Right lobe of liver (tissue), 6 donors: Measurements from ENCODE around the gene NCR2. TPM values are rescaled to one million over a fixed set of nuclear protein-coding genes. Genes with fewer than 3 reads are reported as not detected.

Source experiments
- ATAC-seq, 4 donors: fragments of 200-7000 bp; cut with Tn5 transposase; one replicate each; pipeline ENCODE4 v1.9.1; 2020; ENCODE audit warnings: mild to moderate bottlenecking in 4 of 4, moderate library complexity in 4 of 4
- DNase-seq, 3 donors: peaks; one replicate each; pipeline ENCODE4 v3.0.0-alpha.2; 2020
- H3K27ac ChIP-seq, 3 donors: fragments of 200-600 bp; one replicate each; pipeline ENCODE4 v1.8.0; 2022
- H3K27me3 ChIP-seq, 2 donors: fragments of 200-600 bp; one replicate each; pipeline ENCODE4 v1.8.0; 2022
- H3K36me3 ChIP-seq, 4 donors: fragments of 200-600 bp; sonication (generic) in 1 of 4; one replicate each; pipeline versions ENCODE4 v1.5.1 to v1.8.0; 2017 to 2022; ENCODE audit warnings: control low read depth in 1 of 4
- H3K4me1 ChIP-seq, 4 donors: fragments of 200-600 bp; sonication (generic) in 1 of 4; one replicate each; pipeline versions ENCODE4 v1.5.1 to v1.8.0; 2017 to 2022; ENCODE audit warnings: control low read depth in 1 of 4
- H3K4me3 ChIP-seq, 3 donors: fragments of 200-600 bp; one replicate each; pipeline ENCODE4 v1.8.0; 2022
- H3K9me3 ChIP-seq, 4 donors: fragments of 200-600 bp; sonication (generic) in 1 of 4; one replicate each; pipeline versions ENCODE4 v1.5.1 to v1.8.0; 2017 to 2022; ENCODE audit warnings: control low read depth in 1 of 4
- CTCF ChIP-seq, 4 donors: fragments of 200-600 bp in 3 of 4; fragments of 450-650 bp in 1 of 4; IDR thresholded peaks; one replicate each; pipeline versions ENCODE4 v1.5.1 to v1.8.0; 2016 to 2022; ENCODE audit warnings: antibody characterized with exemption in 4 of 4, mild to moderate bottlenecking in 2 of 4
- POLR2A ChIP-seq: fragments of 450-650 bp; IDR thresholded peaks from one replicate; pipeline ENCODE4 v1.6.1; 2017; ENCODE audit warnings: antibody characterized with exemption, mild to moderate bottlenecking
- WGBS: methylation state at CpG from one replicate; pipeline ENCODE4 v1.1.6; 2018; ENCODE audit warnings: low coverage, low lambda C conversion rate; ENCODE audit not compliant: insufficient coverage; ENCODE audit errors: missing lambda C conversion rate; 5-methylcytosine and 5-hydroxymethylcytosine counted together
- intact Hi-C, 2 donors: fragments of 100-400 bp; cut with DNase I; formaldehyde crosslinking; loops; one replicate each; pipeline versions ENCODE4 v1.11.2 to v1.14.1; 2022
- total RNA-seq, 6 experiments: library from RNA; depleted of rRNA in 2 of 6; stranded (reverse); fragments of >200 nt in 2 of 6; fragmentation: NEBNext Ultra II Directional in 3 of 6; extraction: Animal tissue kit (Norgen Biotek cat#: 25700) in 3 of 6; gene quantifications; one replicate each; pipeline versions ENCODE4 v1.1.0 to v1.2.4, GENCODE V29; 2016 to 2023
- donor health status: DM: no; HTN: yes; CAD: no.
- donor health status: DM: no; HTN: no; CAD: no.
- donor health status: DM: no; HTN: no; CAD: no.
- donor health status: DM: no; HTN: yes; CAD: no.
- donor health status: DM: no; HTN: yes; CAD: no.

Gene NCR2
- total RNA-seq, 6 experiments from 2014 or later, result not detected

GRCh38 chr6:41344876-41345275, 9.5 kb downstream of the NCR2 start:
- intact Hi-C loops, result no loop called here
- Histone ChIP-seq H3K9me3 (no peaks in the 10 kb centered on the region), H3K4me3 (no peak overlapping the region), H3K36me3 (no peaks in the 10 kb centered on the region), H3K27me3 (no peaks in the 10 kb centered on the region), H3K4me1 (no peaks in the 10 kb centered on the region), H3K27ac (no peak overlapping the region)
- DNase-seq, result no peak
- 7% methylated on average over 2 of the region's 3 CpGs for WGBS
- peak in 2 of 4 donors; percentile 25 to 30 for ATAC-seq
- TF ChIP-seq CTCF (IDR thresholded peaks at IDR 0.05) (no peak), POLR2A (no peak)

GRCh38 chr6:41345901-41346300, 10.5 kb downstream of the NCR2 start:
- intact Hi-C loops, result no loop called here
- H3K4me3 ChIP-seq, result no peak overlapping the region
- WGBS, result 76% methylated on average over 5 of the region's 8 CpGs
- H3K27me3 ChIP-seq, result no peaks in the 10 kb centered on the region
- no peak for DNase-seq
- no peaks in the 10 kb centered on the region for H3K9me3 ChIP-seq
- no peak for ATAC-seq
- no peak overlapping the region for H3K27ac ChIP-seq
- no peaks in the 10 kb centered on the region for H3K36me3 ChIP-seq
- TF ChIP-seq CTCF (IDR thresholded peaks at IDR 0.05), result no peak
- no peak for TF ChIP-seq POLR2A
- H3K4me1 ChIP-seq, result no peaks in the 10 kb centered on the region

GRCh38 chr6:41346441-41346840, 11.0 kb downstream of the NCR2 start:
- Histone ChIP-seq H3K4me1 (no peaks in the 10 kb centered on the region), H3K4me3 (no peak overlapping the region), H3K27me3 (no peaks in the 10 kb centered on the region), H3K27ac (no peak overlapping the region), H3K9me3 (no peaks in the 10 kb centered on the region), H3K36me3 (no peaks in the 10 kb centered on the region)
- DNase-seq (no peak), ATAC-seq (no peak)
- intact Hi-C loops, result no loop called here
- no peak for TF ChIP-seq CTCF (IDR thresholded peaks at IDR 0.05)
- TF ChIP-seq POLR2A, result no peak
- WGBS, result 42% methylated on average over 4 of the region's 4 CpGs

- intact Hi-C loops, result no loop called here
These were observed 12.1 kb downstream of the NCR2 start for GRCh38 chr6:41347378-41348050.

More at GRCh38 chr6:41347378-41348050, 12.1 kb downstream of the NCR2 start:
- 73% methylated on average over 8 of the region's 9 CpGs for WGBS
- Histone ChIP-seq H3K4me1 (no peaks in the 10 kb centered on the region), H3K4me3 (no peak overlapping the region), H3K9me3 (no peaks in the 10 kb centered on the region), H3K36me3 (no peaks in the 10 kb centered on the region), H3K27ac (no peak overlapping the region), H3K27me3 (no peaks in the 10 kb centered on the region)
- ATAC-seq (no peak), DNase-seq (no peak)
- TF ChIP-seq POLR2A (no peak), CTCF (IDR thresholded peaks at IDR 0.05) (no peak)
